NCI-H2196 (cell line): ENCODE measurements around the gene HSD17B8.

ENCODE experiments used
- DNase-seq: peaks from one replicate; lab custom pipeline; 2025; ENCODE audit not compliant: unreplicated experiment; lab: John Stamatoyannopoulos, UW

HSD17B8 gene

GRCh38 chr6:33204415-33205190, at the start of gene HSD17B8:
Gene HSD17B8, plus strand, starts transcription at chr6:33204655. Its CDS starts 14 bp downstream, at chr6:33204669.
- DNase-seq = peak; percentile 99

GRCh38 chr6:33156561-33156960, 47.9 kb upstream of the HSD17B8 start:
- DNase-seq = no peak

DNA sequence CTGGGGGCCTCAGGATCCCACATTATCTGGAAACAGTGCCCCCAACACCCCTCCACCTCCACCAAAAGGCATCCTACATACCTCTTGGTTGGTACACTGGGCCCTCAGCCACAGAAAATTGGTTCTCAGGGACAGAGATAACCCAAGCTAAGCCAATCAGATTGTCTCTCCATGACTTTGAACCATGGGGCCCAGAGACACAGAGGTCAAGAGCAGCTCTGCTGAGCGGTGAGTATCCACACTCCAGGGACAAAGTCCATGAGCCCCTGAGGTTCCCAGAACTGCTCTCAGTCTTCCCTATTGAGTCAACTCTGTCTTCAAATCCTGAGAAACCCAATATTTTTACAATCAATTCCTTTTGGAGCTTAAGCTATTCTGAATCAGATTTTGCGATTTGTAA, 47.5 kb upstream of the HSD17B8 start:
- DNase-seq = no peak

DNA sequence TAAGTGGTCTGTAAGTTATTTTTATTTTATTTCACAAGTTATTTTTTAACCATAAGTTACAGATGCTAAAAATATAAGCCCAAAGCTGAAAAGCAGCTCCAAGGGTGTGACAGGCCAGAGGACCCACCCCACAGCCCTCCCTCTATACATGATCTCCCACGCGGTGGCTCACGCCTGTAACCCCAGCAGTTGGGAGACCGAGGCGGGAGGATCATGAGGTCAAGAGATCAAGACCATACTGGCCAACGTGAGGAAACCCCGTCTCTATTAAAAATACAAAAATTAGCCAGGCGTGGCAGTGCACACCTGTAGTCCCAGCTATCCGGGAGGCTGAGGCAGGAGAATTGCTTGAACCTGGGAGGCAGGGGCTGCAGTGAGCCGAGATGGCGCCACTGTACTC, 44.4 kb upstream of the HSD17B8 start:
- DNase-seq = no peak

DNA sequence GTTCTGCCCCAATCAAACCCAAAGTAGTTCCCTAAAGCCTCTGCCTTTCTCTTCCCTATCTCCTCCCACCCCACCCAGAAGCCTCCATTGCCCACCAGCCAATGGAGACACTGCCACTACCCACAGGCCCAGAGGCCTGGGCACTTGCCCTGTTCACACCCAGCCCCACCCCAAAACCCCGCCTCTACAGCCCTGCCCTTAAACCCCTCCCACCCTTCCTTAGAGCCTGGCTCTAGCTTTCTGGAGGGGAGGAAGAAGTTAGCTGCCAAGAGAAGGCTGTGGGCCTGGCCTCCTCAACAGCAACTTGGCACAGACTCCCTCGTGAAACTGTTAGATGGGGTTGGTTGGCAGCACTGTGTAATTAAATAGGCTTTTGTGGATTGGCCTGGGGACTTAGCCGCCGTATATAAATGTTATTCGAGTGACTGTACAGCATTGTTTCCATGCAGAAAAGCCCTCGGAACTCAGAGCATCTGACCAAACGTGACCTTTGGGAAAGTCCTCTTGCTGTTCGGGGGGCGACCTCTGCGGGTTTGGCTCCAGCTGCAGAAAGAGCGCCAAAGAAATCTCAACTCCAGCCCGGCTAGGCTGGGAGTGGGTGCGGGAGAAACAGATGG, 43.6 kb upstream of the HSD17B8 start:
- DNase-seq = peak; percentile 92

DNA sequence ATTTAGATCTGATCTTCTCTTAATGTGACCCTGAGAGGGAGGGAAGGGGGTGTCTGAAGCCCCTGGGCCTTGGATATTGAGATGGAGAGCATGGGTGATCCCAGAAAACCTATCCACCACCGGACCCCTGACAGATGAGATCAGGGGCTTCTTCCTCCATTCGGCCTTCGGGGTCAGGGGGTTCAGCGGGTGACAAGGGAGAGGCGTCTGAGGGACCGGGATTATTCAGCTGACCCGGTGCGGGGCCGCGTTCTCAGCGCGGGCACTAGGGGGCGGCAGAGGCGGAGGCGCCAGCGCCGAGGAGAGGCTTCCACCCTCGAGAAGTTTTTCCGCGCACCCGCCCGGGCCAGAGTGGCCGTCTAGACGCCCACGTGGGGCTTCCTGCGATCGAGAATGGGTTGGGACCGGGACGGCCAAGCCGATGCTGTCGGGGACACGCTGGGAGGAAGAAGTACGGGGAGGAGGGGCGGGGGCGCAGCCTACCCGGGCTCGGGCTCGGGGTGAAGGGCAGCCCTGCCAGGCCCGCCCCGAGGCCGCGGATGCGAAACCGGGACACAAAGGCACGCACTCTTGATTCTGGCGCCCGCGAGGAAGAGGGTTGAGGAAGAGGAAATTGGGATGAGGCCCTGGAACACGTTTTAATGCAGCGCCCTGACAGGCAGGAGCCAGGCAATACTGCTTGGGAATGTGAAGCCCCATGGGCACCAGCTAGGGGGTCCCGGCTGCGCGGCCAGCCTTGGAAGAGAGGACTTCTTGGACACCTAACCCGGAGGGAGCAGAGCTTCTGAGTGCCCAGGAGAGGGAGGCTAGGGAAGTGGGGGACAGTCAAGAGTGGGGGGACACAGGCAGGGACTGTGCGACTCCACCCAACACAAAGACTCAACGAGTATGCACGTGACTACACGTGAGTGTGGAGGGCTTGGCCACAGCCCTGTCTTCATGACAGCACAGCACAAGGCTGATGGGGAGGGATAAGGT, 42.8 kb upstream of the HSD17B8 start:
- peak; percentile 85 for DNase-seq

DNA sequence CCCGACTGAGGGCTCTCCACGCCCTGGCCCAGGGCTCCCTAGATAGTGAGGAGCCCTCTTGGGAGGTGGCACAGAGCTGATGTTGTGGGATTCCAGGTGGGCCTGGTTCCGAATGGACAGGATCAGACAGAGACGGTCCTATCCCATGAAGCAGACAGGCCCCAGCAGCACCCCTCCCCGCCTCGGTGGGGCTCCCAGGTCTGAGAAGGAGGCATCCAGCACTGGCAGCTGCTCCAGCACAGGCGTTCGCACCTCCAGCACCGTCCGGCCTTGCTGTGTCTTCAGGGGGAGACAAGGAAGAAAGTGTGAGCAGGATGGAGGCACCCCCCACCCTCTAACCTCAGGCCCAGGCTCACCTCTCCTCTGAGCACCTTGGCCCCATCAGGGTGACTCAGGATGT, 40.9 kb upstream of the HSD17B8 start:
- DNase-seq = no peak

DNA sequence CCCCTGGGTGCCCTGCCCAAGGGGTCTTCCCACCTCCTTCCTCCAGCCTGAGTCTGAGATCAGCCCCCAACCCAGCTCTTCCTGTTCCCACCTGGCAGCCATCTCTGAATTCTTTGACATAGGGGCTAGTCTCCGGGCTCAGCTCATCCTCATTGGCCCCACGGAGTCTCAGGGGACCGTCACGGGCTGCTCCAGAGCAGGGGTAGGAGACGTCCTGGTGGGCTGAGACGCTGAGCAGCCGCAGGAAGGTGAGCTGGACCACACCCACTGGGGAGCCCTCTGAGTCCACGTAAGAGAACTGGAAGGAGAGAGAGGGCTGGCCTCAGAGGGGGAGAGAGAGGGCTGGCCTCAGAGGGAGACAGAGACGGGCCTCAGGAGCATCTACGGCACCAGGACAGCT, 40.3 kb upstream of the HSD17B8 start:
- DNase-seq = no peak

- DNase-seq = no peak
These were observed 39.6 kb upstream of the HSD17B8 start for GRCh38 chr6:33164665-33165373.

GRCh38 chr6:33165581-33166258, 38.7 kb upstream of the HSD17B8 start:
- no peak for DNase-seq

DNA sequence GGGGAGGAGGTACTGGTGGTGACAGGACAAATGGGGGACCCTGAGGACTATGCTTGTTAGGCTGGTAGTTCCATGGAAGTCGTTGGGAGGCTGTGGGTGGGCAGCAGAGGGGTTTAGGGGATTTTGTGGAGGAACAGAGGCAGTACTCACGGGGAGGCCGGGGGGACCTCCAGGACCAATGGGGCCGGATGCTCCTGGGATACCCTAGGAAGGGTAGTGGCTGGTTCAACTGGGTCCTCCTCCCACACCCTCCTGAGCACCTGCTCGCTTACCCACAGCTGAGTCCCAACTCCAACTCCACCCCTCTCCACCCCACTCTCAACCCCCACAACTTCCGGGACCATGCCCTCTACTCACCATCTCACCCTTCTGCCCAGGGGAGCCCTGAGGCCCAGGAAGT, 38.1 kb upstream of the HSD17B8 start:
- DNase-seq = no peak

- DNase-seq = no peak
These were observed 37.6 kb upstream of the HSD17B8 start for GRCh38 chr6:33166811-33167210.

DNA sequence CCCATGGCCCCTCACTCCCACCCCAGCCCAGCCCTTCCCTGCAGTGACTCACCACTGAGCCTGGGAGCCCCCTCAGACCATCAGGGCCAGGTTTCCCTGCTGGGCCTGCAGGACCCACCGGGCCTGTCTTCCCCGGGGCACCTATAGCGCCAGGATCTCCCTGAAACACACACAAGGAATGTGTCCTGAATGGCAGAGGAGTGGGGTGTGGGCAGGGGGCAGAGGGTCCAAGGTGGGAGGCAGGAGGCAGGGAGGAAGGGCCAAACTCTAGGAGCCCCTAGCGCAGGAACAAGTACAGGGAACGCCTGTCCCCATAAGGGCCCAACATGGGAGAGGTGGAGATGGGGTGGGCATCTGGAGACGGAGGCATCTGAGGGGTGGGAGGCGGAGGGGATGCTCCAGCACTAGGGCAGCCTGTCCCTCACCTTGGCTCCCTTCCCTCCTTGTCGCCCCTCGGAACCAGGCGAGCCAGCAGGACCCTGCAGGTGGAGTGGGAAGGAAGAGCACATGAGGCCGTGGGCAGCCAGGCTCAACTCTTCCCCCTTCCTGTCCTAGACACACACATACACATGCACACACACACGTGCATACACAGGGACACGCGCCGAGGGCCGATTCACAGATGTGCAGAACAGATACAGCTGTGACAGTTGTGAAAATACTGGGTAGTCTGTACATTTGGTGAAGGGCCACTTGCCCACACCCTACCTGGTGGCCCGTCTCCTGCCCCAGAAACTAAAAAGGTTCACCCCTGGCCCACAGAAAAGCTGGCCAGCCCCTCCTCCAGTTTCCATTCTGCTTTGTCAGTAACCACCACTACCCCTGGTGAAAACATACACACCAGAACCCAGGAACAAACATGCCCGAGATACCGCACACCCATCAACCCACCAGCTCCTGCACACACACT, 36.8 kb upstream of the HSD17B8 start:
- DNase-seq = no peak

DNA sequence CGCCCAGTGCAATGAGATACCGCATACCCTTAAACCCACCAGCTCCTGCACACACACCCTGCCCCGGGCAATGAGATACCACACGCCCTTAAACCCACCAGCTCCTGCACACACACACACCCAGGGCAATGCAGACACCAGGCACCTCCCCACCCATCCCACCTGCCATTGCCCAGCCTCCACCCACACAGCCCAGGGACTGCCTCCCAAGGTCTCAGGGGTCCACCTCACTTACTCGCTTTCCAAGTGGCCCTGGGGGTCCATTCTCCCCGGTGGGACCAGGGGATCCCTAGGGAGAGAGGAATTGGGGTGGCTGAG, 36.2 kb upstream of the HSD17B8 start:
- DNase-seq = no peak

DNA sequence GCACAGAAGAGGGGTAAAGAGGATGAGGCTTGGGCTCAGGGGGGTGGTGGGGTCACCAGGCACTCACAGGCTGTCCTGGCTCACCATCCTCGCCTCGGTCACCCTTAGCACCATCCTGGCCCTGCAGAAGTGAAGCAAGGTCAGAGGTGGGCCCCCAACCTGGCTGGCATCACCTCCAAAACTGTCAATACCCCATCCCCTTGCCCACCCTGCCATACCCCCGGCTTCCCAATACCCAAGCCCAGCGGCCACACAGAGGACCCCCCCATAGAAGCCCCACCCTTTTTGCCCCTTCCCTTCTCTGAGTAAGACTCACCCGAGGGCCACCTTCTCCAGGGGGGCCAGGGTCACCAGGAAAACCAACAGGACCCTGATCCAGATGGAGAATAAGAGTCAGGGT, 35.8 kb upstream of the HSD17B8 start:
- no peak for DNase-seq

GRCh38 chr6:33169291-33170175, 34.9 kb upstream of the HSD17B8 start:
- no peak for DNase-seq

GRCh38 chr6:33170176-33171015, 34.1 kb upstream of the HSD17B8 start:
- no peak for DNase-seq
